Measurements from ENCODE around the gene OMD. TPM values are rescaled to one million over a fixed set of nuclear protein-coding genes. Genes with fewer than 3 reads are reported as not detected.

Gene OMD, protein sequence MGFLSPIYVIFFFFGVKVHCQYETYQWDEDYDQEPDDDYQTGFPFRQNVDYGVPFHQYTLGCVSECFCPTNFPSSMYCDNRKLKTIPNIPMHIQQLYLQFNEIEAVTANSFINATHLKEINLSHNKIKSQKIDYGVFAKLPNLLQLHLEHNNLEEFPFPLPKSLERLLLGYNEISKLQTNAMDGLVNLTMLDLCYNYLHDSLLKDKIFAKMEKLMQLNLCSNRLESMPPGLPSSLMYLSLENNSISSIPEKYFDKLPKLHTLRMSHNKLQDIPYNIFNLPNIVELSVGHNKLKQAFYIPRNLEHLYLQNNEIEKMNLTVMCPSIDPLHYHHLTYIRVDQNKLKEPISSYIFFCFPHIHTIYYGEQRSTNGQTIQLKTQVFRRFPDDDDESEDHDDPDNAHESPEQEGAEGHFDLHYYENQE
- not detected in 2 replicates for total RNA-seq

DNA sequence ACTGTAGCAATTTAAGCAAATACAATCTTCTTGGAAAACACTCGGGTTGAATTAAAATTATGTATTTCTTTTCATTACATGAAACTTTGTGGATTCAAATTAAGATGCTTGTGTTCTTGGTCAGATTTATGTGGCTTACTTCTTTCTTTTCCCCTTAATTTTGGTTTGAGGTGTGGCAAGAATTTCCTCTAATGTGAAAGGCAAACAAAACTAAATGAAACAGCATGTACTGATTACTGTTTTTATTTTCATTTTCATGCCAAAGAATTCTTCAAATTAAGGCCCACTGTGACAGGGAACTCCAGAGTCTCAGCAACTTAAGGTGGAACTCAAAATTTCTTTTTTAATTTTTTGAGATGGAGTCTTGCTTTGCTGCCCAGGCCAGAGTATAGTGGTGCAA, at the start of gene OMD:
Gene OMD, minus strand, starts transcription at position 132 of the 400 bp plus-strand sequence. CDS start 6,913 bp downstream, outside the sequence.
- H3K36me3 Mint-ChIP-seq (ENCODE audit: low read depth): no peaks in the 10 kb centered on the region
- H3K27me3 Mint-ChIP-seq: no peaks in the 10 kb centered on the region
- no peak within 1 kb of the TSS for H3K4me3 Mint-ChIP-seq
- H3K4me1 Mint-ChIP-seq: no peaks in the 10 kb centered on the region
- intact Hi-C loops (cut with micrococcal nuclease): no loop called here
- no peak for DNase-seq
- no peak within 1 kb of the TSS for H3K27ac Mint-ChIP-seq
- no peaks in the 10 kb centered on the region for H3K9me3 Mint-ChIP-seq

DNA sequence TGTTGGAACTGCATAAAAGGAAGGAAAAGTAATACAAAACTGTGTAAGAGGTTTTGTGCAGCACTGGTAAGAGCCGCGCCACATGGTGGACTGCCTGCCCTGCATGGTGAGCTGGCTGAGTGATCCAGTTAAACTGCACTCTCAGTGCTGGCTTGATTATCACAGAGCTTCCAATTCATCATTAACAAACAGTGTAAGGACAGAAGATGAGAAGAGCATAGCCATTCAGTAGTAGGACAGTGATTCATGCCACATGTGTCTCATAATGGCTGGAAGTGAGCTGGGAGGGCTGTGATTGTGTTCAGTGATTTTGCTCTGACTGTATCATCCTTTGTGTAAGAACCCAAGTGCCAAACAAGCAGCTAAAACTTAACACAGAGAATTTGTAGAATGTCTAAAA, 43.9 kb upstream of the OMD start:
- Mint-ChIP-seq H3K27ac (no peak overlapping the region), H3K36me3 (ENCODE audit: low read depth) (no peaks in the 10 kb centered on the region), H3K4me1 (no peaks in the 10 kb centered on the region), H3K27me3 (no peaks in the 10 kb centered on the region), H3K9me3 (no peaks in the 10 kb centered on the region), H3K4me3 (no peak overlapping the region)
- DNase-seq: no peak
- intact Hi-C loops (cut with micrococcal nuclease): no loop called here

DNA sequence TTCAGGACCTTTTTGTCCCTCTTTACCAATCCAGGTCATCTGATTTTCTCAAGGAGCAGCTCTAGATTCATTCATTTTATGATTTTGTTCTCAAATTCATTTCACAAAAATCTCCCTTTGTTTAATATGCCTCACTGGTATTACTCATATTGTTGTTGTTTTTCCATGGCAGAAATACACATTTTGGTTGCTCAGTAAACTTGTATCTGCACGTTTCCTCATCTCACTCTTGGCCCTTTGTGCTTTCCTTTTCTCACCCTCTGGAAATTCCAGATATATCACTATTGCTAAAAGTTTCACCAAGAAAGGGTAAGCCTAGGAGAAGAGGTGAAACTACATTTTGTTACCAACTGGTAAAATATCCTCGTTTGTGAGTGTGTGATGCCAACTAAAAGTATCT, 43.2 kb upstream of the OMD start:
- intact Hi-C loops (cut with micrococcal nuclease): no loop called here
- H3K27me3 Mint-ChIP-seq: no peaks in the 10 kb centered on the region
- no peaks in the 10 kb centered on the region for H3K9me3 Mint-ChIP-seq
- no peaks in the 10 kb centered on the region for H3K36me3 Mint-ChIP-seq (ENCODE audit: low read depth)
- DNase-seq: no peak
- H3K27ac Mint-ChIP-seq: no peak overlapping the region
- no peaks in the 10 kb centered on the region for H3K4me1 Mint-ChIP-seq
- H3K4me3 Mint-ChIP-seq: no peak overlapping the region

DNA sequence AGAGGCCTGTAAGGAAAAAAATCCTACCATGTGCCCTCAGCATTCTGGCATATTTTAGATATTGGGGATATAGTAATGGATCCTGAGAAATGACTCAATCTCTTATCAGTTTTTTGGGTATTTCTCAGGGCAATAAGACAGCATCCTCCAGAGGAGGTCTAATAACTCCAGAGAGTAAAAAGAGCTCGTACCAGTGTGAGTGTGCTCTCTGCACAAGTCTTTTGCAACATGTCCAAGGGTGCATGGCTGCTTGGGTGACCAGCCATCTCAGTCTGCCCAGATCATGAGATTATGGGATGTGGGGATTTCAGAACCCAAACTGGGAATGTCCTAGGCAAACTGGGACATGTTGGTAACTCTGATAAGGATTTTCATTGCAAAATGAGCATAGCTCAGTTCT, 42.8 kb upstream of the OMD start:
- intact Hi-C loops (cut with micrococcal nuclease): no loop called here
- H3K4me3 Mint-ChIP-seq: no peak overlapping the region
- no peaks in the 10 kb centered on the region for H3K36me3 Mint-ChIP-seq (ENCODE audit: low read depth)
- no peak overlapping the region for H3K27ac Mint-ChIP-seq
- H3K9me3 Mint-ChIP-seq: no peaks in the 10 kb centered on the region
- no peaks in the 10 kb centered on the region for H3K27me3 Mint-ChIP-seq
- H3K4me1 Mint-ChIP-seq: no peaks in the 10 kb centered on the region
- DNase-seq: peak; percentile 34

DNA sequence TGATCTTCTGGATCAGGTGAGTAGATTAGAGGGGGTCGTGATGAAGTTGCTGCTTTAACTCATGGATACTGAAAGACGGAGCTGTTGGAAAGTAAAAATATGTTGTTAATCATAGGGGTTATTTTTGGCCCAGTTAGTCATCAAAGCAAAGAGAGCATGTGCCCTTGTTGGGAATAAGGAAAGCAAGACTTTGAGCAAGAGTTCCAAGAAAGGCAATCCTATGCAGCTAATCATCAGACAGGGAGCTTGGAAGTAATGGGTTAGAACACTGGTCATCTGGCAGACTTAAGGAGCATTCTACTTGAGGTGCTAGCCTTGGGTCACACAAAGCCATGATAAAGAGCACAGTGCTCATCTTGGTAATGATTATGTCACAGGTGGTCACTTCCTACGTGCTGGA, 39.7 kb upstream of the OMD start:
- H3K4me3 Mint-ChIP-seq: no peak overlapping the region
- H3K9me3 Mint-ChIP-seq: no peaks in the 10 kb centered on the region
- H3K36me3 Mint-ChIP-seq (ENCODE audit: low read depth): no peaks in the 10 kb centered on the region
- H3K27me3 Mint-ChIP-seq: no peaks in the 10 kb centered on the region
- no peak for DNase-seq
- H3K4me1 Mint-ChIP-seq: no peaks in the 10 kb centered on the region
- intact Hi-C loops (cut with micrococcal nuclease): no loop called here
- no peak overlapping the region for H3K27ac Mint-ChIP-seq

DNA sequence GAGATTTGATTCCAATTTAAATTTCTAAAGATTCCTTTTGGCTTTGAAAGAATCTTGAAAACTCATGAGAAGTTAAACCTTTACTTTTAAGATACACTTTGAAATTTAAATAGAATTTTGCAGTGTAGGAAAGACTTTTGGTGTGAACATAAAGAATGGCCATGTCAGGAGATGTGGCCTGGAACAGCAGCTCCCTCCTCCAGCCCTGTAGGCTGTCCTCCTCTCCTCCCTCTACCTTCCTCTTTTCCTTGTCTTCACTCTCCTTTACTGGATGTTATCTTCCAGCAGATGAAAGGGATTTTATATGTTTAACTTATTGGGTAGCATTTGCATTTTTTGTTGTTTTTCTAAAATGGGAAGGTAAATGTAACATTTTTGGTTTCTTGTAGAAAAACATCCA, 39.1 kb upstream of the OMD start:
- Mint-ChIP-seq H3K4me3 (no peak overlapping the region), H3K4me1 (no peaks in the 10 kb centered on the region), H3K9me3 (no peaks in the 10 kb centered on the region), H3K27me3 (no peaks in the 10 kb centered on the region), H3K36me3 (ENCODE audit: low read depth) (no peaks in the 10 kb centered on the region), H3K27ac (no peak overlapping the region)
- DNase-seq: no peak
- intact Hi-C loops (cut with micrococcal nuclease): no loop called here

DNA sequence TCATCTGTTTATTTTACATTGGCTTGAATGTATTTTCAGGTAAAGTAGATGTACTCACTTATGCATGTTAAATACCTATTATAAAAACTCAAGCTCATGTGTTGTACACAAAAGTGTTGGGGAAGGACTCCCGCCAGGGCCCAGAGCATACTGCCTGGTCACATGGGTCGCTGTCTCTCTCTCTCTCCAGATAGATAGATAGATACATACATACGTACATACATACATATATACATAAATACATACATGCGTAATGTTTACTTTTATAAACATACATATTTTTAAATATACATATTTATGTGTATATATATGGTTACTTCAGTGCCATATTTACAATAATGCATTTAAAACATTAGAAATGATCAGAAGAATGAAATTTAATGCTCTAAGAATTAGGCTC, 33.3 kb upstream of the OMD start:
- intact Hi-C loops (cut with micrococcal nuclease): no loop called here
- DNase-seq: no peak
- Mint-ChIP-seq H3K4me1 (no peaks in the 10 kb centered on the region), H3K9me3 (no peaks in the 10 kb centered on the region), H3K4me3 (no peak overlapping the region), H3K27ac (no peak overlapping the region), H3K27me3 (no peaks in the 10 kb centered on the region), H3K36me3 (ENCODE audit: low read depth) (no peaks in the 10 kb centered on the region)

DNA sequence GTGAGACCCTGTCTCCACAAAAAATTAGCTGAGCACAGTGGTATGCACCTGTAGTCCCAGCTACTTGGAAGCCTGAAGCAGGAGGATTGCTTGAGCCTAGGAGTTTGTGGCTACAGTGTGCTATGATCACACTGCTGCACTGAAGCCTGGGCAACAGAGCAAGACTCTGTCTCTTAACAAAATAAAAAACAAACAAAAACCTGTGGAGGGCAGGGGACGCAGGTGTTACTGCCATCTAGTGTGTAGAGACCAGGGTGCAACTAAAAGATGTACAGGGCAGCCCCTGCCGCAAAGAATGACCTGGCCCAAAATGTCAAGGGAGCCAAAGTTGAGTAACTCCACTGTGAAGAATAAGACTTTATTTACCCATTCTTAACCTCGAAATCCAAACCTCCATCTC, 30.9 kb upstream of the OMD start:
- DNase-seq: peak; percentile 59
- Mint-ChIP-seq H3K4me1 (no peaks in the 10 kb centered on the region), H3K9me3 (no peaks in the 10 kb centered on the region), H3K4me3 (no peak overlapping the region), H3K27me3 (no peaks in the 10 kb centered on the region), H3K27ac (no peak overlapping the region), H3K36me3 (ENCODE audit: low read depth) (no peaks in the 10 kb centered on the region)
- intact Hi-C loops (cut with micrococcal nuclease): no loop called here

DNA sequence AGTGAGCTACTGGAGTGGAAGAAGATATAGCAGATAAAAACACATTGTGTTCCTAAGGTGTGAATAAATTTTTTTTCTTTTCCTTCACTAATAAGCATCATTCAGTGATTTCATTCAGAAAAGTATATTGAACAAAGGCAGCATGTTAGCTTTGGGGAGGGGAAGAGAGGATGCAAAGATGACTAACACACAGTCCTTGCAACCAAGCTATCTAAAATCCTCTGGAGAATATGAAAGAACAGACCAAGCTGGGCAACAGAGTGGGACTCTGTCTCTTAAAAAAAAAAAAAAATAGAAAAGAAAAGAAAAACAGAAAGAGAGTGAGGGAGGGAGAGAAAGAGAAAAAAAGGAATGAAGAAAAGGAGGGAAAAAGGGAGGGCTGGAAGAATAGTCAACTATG, 22.3 kb upstream of the OMD start:
- Mint-ChIP-seq H3K27ac (no peak overlapping the region), H3K4me3 (no peak overlapping the region), H3K9me3 (no peaks in the 10 kb centered on the region), H3K27me3 (no peaks in the 10 kb centered on the region), H3K4me1 (no peaks in the 10 kb centered on the region), H3K36me3 (ENCODE audit: low read depth) (no peaks in the 10 kb centered on the region)
- DNase-seq: no peak
- intact Hi-C loops (cut with micrococcal nuclease): no loop called here

DNA sequence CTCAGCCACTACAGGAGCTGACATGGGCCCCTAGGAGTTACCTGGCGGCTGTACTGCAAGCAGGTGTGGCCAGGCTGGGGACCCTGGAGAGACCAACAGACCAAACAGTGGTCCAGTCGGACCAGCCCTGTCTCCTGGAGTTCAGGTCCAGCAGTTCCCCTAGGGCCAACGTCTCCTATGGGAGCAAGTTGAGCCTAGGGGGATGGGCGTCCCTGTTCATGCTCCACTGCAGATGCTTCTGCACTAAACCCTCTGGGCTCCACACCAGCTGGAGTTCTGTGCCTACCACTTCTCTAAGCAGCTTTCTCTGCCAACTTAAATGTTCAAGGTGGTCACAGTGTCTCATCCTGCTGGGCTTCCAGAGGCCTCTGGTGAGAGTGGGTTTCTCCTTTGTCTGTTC, 20.6 kb upstream of the OMD start:
- no peaks in the 10 kb centered on the region for H3K36me3 Mint-ChIP-seq (ENCODE audit: low read depth)
- H3K4me1 Mint-ChIP-seq: peaks cover 6% of the 10 kb centered on the region
- no peaks in the 10 kb centered on the region for H3K9me3 Mint-ChIP-seq
- H3K27me3 Mint-ChIP-seq: no peaks in the 10 kb centered on the region
- intact Hi-C loops (cut with micrococcal nuclease): no loop called here
- peak; percentile 46 for DNase-seq
- no peak overlapping the region for H3K4me3 Mint-ChIP-seq
- no peak overlapping the region for H3K27ac Mint-ChIP-seq

DNA sequence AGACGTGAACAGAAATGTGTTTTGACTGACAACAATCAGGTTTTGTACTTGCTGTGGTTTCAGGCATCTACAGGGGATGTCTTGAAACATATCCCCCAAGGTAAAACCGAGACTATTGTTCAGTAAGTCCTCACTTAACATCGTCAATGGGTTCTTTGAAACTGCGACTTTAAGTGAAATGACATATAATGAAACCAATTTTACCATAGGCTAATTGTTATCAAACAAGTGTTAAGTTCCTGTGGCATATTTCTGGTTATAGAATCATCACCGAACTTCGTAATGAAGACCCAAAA, 16.4 kb upstream of the OMD start:
- no peak overlapping the region for H3K27ac Mint-ChIP-seq
- H3K9me3 Mint-ChIP-seq: no peaks in the 10 kb centered on the region
- H3K36me3 Mint-ChIP-seq (ENCODE audit: low read depth): no peaks in the 10 kb centered on the region
- no peak for DNase-seq
- peak overlapping the region; percentile 7 for H3K4me3 Mint-ChIP-seq
- H3K4me1 Mint-ChIP-seq: peaks cover 7% of the 10 kb centered on the region
- H3K27me3 Mint-ChIP-seq: no peaks in the 10 kb centered on the region
- intact Hi-C loops (cut with micrococcal nuclease): no loop called here

DNA sequence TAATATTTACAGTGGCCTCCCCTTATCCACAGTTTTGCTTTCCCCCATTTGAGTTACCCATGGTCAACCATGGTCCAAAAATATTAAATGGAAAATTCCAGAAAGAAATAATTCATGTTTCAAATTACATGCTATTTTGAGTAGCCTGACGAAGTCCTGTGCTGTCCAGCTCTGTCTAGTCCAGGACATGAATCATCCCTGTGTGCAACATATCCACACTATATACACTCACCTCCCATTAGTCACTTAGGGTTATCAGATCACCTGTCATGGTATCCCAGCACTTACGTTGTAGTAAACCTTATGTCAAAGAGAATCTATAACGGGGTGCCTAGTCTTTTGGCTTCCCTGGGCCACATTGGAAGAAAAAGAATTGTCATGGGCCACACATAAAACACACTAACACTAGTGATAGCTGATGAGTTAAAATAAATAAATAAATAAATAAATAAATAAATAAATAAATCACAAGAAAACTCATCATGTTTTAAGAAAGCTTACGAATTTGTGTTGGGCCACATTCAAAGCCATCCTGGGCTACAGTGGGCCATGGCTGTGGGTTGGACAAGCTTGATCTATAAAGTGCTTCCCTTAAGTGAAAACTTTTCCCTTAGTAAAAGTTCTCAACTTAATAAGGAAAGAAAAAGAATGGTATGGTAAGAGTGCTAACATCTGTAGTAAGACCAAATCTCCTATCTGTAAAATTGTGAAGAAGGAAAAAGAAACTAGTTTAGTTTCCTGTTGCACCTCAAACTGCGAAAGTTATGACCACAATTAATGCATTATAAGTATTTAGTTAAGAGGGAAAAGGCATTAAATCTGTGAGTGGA, 15.9 kb upstream of the OMD start:
- no peak for DNase-seq
- no peaks in the 10 kb centered on the region for H3K9me3 Mint-ChIP-seq
- H3K27ac Mint-ChIP-seq: no peak overlapping the region
- H3K27me3 Mint-ChIP-seq: no peaks in the 10 kb centered on the region
- H3K36me3 Mint-ChIP-seq (ENCODE audit: low read depth): no peaks in the 10 kb centered on the region
- intact Hi-C loops (cut with micrococcal nuclease): no loop called here
- H3K4me1 Mint-ChIP-seq: peaks cover 7% of the 10 kb centered on the region
- peak overlapping the region; percentile 7 for H3K4me3 Mint-ChIP-seq

DNA sequence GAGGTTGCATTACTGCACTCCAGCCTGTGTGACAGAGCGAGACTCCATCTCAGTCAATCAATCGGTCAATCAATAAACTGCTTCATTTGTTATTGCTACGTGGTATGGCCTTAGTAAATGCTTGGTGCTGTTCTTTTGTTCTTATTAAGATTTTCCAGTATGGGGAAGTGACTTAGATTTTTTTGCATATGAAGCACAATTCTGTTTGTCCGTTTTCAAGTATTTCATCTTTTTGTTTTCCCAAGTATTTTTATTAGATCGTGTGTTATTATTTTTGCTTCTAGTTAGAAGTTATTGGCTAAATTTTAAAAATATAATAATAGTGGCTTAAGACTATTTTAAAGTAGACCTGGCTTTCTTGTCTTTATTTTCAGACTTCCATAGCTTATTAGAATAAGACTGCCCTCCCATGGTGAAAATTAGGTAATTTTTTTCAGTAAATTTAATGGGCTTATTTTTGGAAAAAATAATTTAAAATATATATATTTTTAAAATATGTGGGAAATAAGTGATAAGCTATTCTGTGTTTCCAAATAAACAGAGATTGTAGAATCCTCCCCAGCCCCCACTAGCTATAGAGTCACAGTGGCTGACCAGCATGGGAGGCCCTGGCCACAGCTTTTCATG, 14.7 kb upstream of the OMD start:
- intact Hi-C loops (cut with micrococcal nuclease): no loop called here
- no peaks in the 10 kb centered on the region for H3K36me3 Mint-ChIP-seq (ENCODE audit: low read depth)
- peaks cover 7% of the 10 kb centered on the region for H3K4me1 Mint-ChIP-seq
- DNase-seq: no peak
- no peaks in the 10 kb centered on the region for H3K27me3 Mint-ChIP-seq
- no peak overlapping the region for H3K4me3 Mint-ChIP-seq
- no peaks in the 10 kb centered on the region for H3K9me3 Mint-ChIP-seq
- H3K27ac Mint-ChIP-seq: no peak overlapping the region

DNA sequence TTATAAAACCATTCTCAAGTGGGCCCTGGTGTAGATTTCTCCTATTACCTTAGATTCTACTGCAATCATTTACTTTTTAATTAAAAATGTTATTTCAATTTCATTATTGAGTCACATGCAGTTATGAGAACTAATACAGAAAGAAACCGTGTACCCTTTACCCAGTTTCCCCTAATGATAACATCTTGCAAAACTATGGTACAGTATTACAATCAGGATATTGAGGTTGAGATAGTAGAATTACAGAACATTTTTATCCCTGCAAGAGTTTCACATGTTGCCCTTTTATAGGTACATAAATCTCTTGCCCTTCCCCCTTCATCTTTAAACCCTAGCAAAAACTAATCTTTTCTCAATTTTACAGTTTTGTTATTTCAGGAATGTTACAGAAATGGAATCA, 11.0 kb upstream of the OMD start:
- peaks cover 3% of the 10 kb centered on the region for H3K4me1 Mint-ChIP-seq
- H3K27ac Mint-ChIP-seq: no peak overlapping the region
- H3K36me3 Mint-ChIP-seq (ENCODE audit: low read depth): peaks cover 1% of the 10 kb centered on the region
- no peak overlapping the region for H3K4me3 Mint-ChIP-seq
- DNase-seq: no peak
- intact Hi-C loops (cut with micrococcal nuclease): no loop called here
- H3K27me3 Mint-ChIP-seq: no peaks in the 10 kb centered on the region
- no peaks in the 10 kb centered on the region for H3K9me3 Mint-ChIP-seq
